ENCODE measurements around the gene RGS6. TPM values are rescaled to one million over a fixed set of nuclear protein-coding genes. Genes with fewer than 3 reads are reported as not detected.

The RGS6 gene
- total and polyA plus RNA-seq, 4 donors, result 0.06 to 5.3 (median 0.17) TPM; not detected in 1

GRCh38 chr14:72098210-72098609 lies 166.0 kb downstream of the RGS6 start:
- no peaks in the 10 kb centered on the region for H3K9me3 ChIP-seq (ENCODE audit: control insufficient read depth in 4 of 4, low read length in 3 of 4)
- peaks cover 0 to 3% (median 0%) of the 10 kb centered on the region in 4 donors for H3K27me3 ChIP-seq (ENCODE audit: control insufficient read depth in 4 of 4, insufficient read depth in 4 of 4, low read length in 3 of 4)
- no peak overlapping the region for H3K4me3 ChIP-seq (ENCODE audit: low read depth in 1 of 3, low read length in 3 of 3)
- 58% methylated on average over 4 of the region's 4 CpGs for WGBS
- no peak overlapping the region for H3K27ac ChIP-seq (ENCODE audit: low read depth in 1 of 2, low read length in 2 of 2)
- no peak overlapping the region for H3K9ac ChIP-seq (ENCODE audit: low read depth in 1 of 2, low read length in 2 of 2)
- no peaks in the 10 kb centered on the region for H3K4me1 ChIP-seq (ENCODE audit: control insufficient read depth in 4 of 4, insufficient read depth in 4 of 4, low read length in 3 of 4)
- TF ChIP-seq CTCF (IDR thresholded peaks at IDR 0.05; ENCODE audit: low read depth, low read length, missing input control) (no peak), FOXA2 (IDR thresholded peaks at IDR 0.05) (no peak), GABPA (IDR thresholded peaks at IDR 0.05 in 1 of 2, conservative IDR thresholded peaks at IDR 0.05 in 1 of 2) (no peak), SP1 (IDR thresholded peaks at IDR 0.05) (no peak), ZBTB33 (IDR thresholded peaks at IDR 0.05) (no peak), FOXA1 (IDR thresholded peaks at IDR 0.05) (no peak)
- DNase-seq (ENCODE audit: low spot score), result no peak
- H3K36me3 ChIP-seq (ENCODE audit: control insufficient read depth in 4 of 4, insufficient read depth in 3 of 4, low read depth in 1 of 4, low read length in 3 of 4), result no peaks in the 10 kb centered on the region

- no peak for TF ChIP-seq ATF3 (IDR thresholded peaks at IDR 0.05)
- no peak for TF ChIP-seq CTCF (IDR thresholded peaks at IDR 0.05; ENCODE audit: low read depth, low read length, missing input control)
- TF ChIP-seq ZBTB33 (IDR thresholded peaks at IDR 0.05), result no peak
- TF ChIP-seq FOXA1 (IDR thresholded peaks at IDR 0.05), result no peak
- no peak for TF ChIP-seq TAF1 (conservative IDR thresholded peaks at IDR 0.05)
- TF ChIP-seq MAX (IDR thresholded peaks at IDR 0.05), result no peak
- TF ChIP-seq EGR1 (IDR thresholded peaks at IDR 0.05; ENCODE audit: low read depth in 2 of 2), result no peak
- TF ChIP-seq RXRA (IDR thresholded peaks at IDR 0.05), result no peak
- TF ChIP-seq REST (IDR thresholded peaks at IDR 0.05), result no peak
- TF ChIP-seq HNF4A (conservative IDR thresholded peaks at IDR 0.05), result no peak
- TF ChIP-seq JUND (IDR thresholded peaks at IDR 0.05), result no peak
- TF ChIP-seq YY1 (IDR thresholded peaks at IDR 0.05), result no peak
- TF ChIP-seq FOXA2 (IDR thresholded peaks at IDR 0.05), result no peak
- Histone ChIP-seq H3K27me3 (ENCODE audit: control insufficient read depth in 4 of 4, insufficient read depth in 4 of 4, low read length in 3 of 4) (peaks cover 0 to 3% (median 0%) of the 10 kb centered on the region in 4 donors), H3K4me3 (ENCODE audit: low read depth in 1 of 3, low read length in 3 of 3) (no peak overlapping the region), H3K27ac (ENCODE audit: low read depth in 1 of 2, low read length in 2 of 2) (no peak overlapping the region), H3K9me3 (ENCODE audit: control insufficient read depth in 4 of 4, low read length in 3 of 4) (no peaks in the 10 kb centered on the region), H3K9ac (ENCODE audit: low read depth in 1 of 2, low read length in 2 of 2) (no peak overlapping the region), H3K4me1 (ENCODE audit: control insufficient read depth in 4 of 4, insufficient read depth in 4 of 4, low read length in 3 of 4) (no peaks in the 10 kb centered on the region), H3K36me3 (ENCODE audit: control insufficient read depth in 4 of 4, insufficient read depth in 3 of 4, low read depth in 1 of 4, low read length in 3 of 4) (no peaks in the 10 kb centered on the region)
- 75% methylated on average over 3 of the region's 3 CpGs for WGBS
- DNase-seq (ENCODE audit: low spot score), result no peak
Observed at GRCh38 chr14:72099566-72099965, 167.3 kb downstream of the RGS6 start.
